ENCODE data around the gene SERGEF. TPM values are rescaled to one million over a fixed set of nuclear protein-coding genes. Genes with fewer than 3 reads are reported as not detected.

SERGEF gene
- total and polyA plus RNA-seq, 2 of the 13 experiments (the other 11 are each of a cell fraction or from before 2014, with no cell fraction given) = 54.5 to 114 TPM

GRCh38 chr11:17976651-17977050 lies 36.2 kb downstream of the SERGEF start (continued):
- no peak for TF ChIP-seq ZNF646 (CRISPR knock-in tag; IDR thresholded peaks at IDR 0.05)
- no peak for TF ChIP-seq CREB1 (IDR thresholded peaks at IDR 0.05)
- TF ChIP-seq CREB1 (CRISPR knock-in tag; IDR thresholded peaks at IDR 0.05) = no peak
- TF ChIP-seq, protein P1, sequence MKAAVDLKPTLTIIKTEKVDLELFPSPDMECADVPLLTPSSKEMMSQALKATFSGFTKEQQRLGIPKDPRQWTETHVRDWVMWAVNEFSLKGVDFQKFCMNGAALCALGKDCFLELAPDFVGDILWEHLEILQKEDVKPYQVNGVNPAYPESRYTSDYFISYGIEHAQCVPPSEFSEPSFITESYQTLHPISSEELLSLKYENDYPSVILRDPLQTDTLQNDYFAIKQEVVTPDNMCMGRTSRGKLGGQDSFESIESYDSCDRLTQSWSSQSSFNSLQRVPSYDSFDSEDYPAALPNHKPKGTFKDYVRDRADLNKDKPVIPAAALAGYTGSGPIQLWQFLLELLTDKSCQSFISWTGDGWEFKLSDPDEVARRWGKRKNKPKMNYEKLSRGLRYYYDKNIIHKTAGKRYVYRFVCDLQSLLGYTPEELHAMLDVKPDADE (CRISPR knock-in tag; IDR thresholded peaks at IDR 0.05) = no peak

DNA sequence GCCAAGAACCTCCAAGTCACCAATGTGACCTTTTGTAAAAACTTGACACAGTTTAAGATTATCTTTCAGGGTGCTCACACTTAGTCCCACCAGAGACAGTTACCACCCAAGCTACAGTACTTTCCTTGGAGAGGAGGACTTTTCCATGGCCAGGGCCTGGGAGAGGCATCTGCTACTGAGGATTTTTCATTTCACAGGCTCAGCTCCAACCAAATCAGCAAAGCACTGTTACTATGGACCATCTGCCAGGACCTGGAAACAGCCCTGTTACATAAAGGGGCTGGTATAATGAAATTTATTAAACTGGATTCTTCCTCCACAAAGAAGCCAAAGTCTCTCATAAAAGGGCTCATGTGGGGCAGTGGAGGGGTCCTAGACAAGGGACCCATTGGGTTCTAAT lies 38.6 kb downstream of the SERGEF start:
- intact Hi-C loops (cut with micrococcal nuclease; ENCODE audit: unreplicated experiment) (no loop called here), in situ Hi-C loops (cut with HindIII; ENCODE audit: extremely low pct_ligation_motif_present, low pct_unique_long_range_greater_than_20kb) (loop anchor here (10.0 kb wide), 1 partner anchor 369 kb away; no protein-coding TSS in a partner anchor)
- no peak for FAIRE-seq
- Histone ChIP-seq H3K27ac (ENCODE audit: extremely low read length, insufficient read depth, low read length) (no peak overlapping the region), H3K36me3 (replicated peaks in 1 of 2; ENCODE audit: control insufficient read depth in 1 of 2, insufficient read depth in 2 of 2, low read length in 2 of 2) (peaks cover 16 to 78% of the 10 kb centered on the region in 2 experiments), H4K20me1 (ENCODE audit: insufficient read depth, low read length) (peaks cover 9% of the 10 kb centered on the region), H3K9me3 (ENCODE audit: low read length) (no peaks in the 10 kb centered on the region), H2AFZ (ENCODE audit: low read length) (no peak overlapping the region), H3K4me2 (ENCODE audit: low read depth, low read length) (no peak overlapping the region), H3K79me2 (ENCODE audit: insufficient read depth, low read length) (no peaks in the 10 kb centered on the region), H3K27me3 (ENCODE audit: control insufficient read depth in 1 of 2, insufficient read depth in 2 of 2, low read length in 2 of 2) (no peaks in the 10 kb centered on the region), H3K4me3 (replicated peaks in 1 of 3; ENCODE audit: insufficient read depth in 1 of 3, low read depth in 2 of 3, low read length in 3 of 3) (no peak overlapping the region), H3K4me1 (ENCODE audit: insufficient read depth, low read length) (peaks cover 34% of the 10 kb centered on the region), H3K9ac (ENCODE audit: insufficient read depth, low read depth, low read length) (no peak overlapping the region)
- no TSS peak for BruUV-seq (replicated peaks)
- ChIA-PET CTCF (ENCODE audit: low intra/inter-chr PET ratio, low total read pairs) (no interaction called here), POLR2A (no interaction called here)
- no peak for DNase-seq (ENCODE audit: low spot score)
- no peak for ATAC-seq
- TF ChIP-seq REL (CRISPR knock-in tag; conservative IDR thresholded peaks at IDR 0.05) (no peak), SSRP1 (CRISPR knock-in tag; IDR thresholded peaks at IDR 0.05) (no peak), CEBPG (CRISPR knock-in tag; IDR thresholded peaks at IDR 0.05) (no peak), ZNF780A (CRISPR knock-in tag; IDR thresholded peaks at IDR 0.05) (no peak), ZNF256 (CRISPR knock-in tag; conservative IDR thresholded peaks at IDR 0.05) (no peak), ZBTB39 (CRISPR knock-in tag; IDR thresholded peaks at IDR 0.05) (no peak), NR1H2 (CRISPR knock-in tag; IDR thresholded peaks at IDR 0.05; ENCODE audit: borderline replicate concordance, low read depth) (no peak)
- TF ChIP-seq, protein P2, sequence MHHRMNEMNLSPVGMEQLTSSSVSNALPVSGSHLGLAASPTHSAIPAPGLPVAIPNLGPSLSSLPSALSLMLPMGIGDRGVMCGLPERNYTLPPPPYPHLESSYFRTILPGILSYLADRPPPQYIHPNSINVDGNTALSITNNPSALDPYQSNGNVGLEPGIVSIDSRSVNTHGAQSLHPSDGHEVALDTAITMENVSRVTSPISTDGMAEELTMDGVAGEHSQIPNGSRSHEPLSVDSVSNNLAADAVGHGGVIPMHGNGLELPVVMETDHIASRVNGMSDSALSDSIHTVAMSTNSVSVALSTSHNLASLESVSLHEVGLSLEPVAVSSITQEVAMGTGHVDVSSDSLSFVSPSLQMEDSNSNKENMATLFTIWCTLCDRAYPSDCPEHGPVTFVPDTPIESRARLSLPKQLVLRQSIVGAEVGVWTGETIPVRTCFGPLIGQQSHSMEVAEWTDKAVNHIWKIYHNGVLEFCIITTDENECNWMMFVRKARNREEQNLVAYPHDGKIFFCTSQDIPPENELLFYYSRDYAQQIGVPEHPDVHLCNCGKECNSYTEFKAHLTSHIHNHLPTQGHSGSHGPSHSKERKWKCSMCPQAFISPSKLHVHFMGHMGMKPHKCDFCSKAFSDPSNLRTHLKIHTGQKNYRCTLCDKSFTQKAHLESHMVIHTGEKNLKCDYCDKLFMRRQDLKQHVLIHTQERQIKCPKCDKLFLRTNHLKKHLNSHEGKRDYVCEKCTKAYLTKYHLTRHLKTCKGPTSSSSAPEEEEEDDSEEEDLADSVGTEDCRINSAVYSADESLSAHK (CRISPR knock-in tag; IDR thresholded peaks at IDR 0.05; ENCODE audit: borderline replicate concordance) = no peak
